WTC11 (cell line): ENCODE results near the gene CCR6. TPM values are rescaled to one million over a fixed set of nuclear protein-coding genes. Genes with fewer than 3 reads are reported as not detected.

Experiments used
- ATAC-seq: fragments of 200-7000 bp; cut with Tn5 transposase; 2 replicates; pipeline ENCODE4 v1.10.0; 2021; ENCODE audit warnings: mild to moderate bottlenecking, moderate library complexity
- CTCF ChIA-PET: fragments of 300-600 bp; sonication (Branson Sonifier 250); formaldehyde crosslinking; loops from one replicate; lab custom pipeline; 2021; ENCODE audit warnings: antibody characterized with exemption; lab: Charles Lee
- POLR2A ChIA-PET: fragments of 350-600 bp; sonication (Branson Sonifier 250); formaldehyde crosslinking; loops from one replicate; lab custom pipeline; 2021; ENCODE audit warnings: antibody characterized with exemption; lab: Charles Lee
- DNase-seq: peaks from one replicate; pipeline ENCODE4 v3.0.0; 2021; ENCODE audit warnings: low spot score
- H3K27ac Mint-ChIP-seq: 2 replicates; pipeline ENCODE4 v1.8.0; 2021; ENCODE audit warnings: mixed read lengths
- H3K27me3 Mint-ChIP-seq: 2 replicates; pipeline ENCODE4 v1.8.0; 2021; ENCODE audit warnings: low read depth, mild to moderate bottlenecking, moderate library complexity, mixed read lengths
- H3K36me3 Mint-ChIP-seq: 2 replicates; pipeline ENCODE4 v1.8.0; 2021; ENCODE audit warnings: mixed read lengths
- H3K4me1 Mint-ChIP-seq: 2 replicates; pipeline ENCODE4 v1.8.0; 2022; ENCODE audit warnings: mixed read lengths
- H3K4me3 Mint-ChIP-seq: 2 replicates; pipeline ENCODE4 v1.8.0; 2021; ENCODE audit warnings: mild to moderate bottlenecking, moderate library complexity, mixed read lengths
- H3K9me3 Mint-ChIP-seq: 2 replicates; pipeline ENCODE4 v1.8.0; 2021; ENCODE audit warnings: mixed read lengths
- ATF1 ChIP-seq: sonication (generic); formaldehyde crosslinking; IDR thresholded peaks from 2 replicates; pipeline ENCODE4 v1.8.1; 2023; ENCODE audit warnings: mild to moderate bottlenecking, moderate library complexity, missing genetic modification reagents
- CREM ChIP-seq: sonication (generic); formaldehyde crosslinking; IDR thresholded peaks from 2 replicates; pipeline ENCODE4 v1.8.1; 2022; ENCODE audit warnings: mild to moderate bottlenecking, missing genetic modification reagents, moderate library complexity
- E2F4 ChIP-seq: sonication (generic); formaldehyde crosslinking; IDR thresholded peaks from 2 replicates; pipeline ENCODE4 v1.8.1; 2022; ENCODE audit warnings: low read depth, mild to moderate bottlenecking, moderate library complexity, missing genetic modification reagents, borderline replicate concordance
- ERG ChIP-seq: fragments of 250-450 bp; sonication (Bioruptor Pico); IDR thresholded peaks from 2 replicates; pipeline ENCODE4 v1.8.0; 2021; ENCODE audit warnings: mild to moderate bottlenecking
- GABPB1 ChIP-seq: sonication (generic); formaldehyde crosslinking; IDR thresholded peaks from 2 replicates; pipeline ENCODE4 v1.8.1; 2023; ENCODE audit warnings: mild to moderate bottlenecking, missing genetic modification reagents
- NR1H2 ChIP-seq: sonication (generic); formaldehyde crosslinking; IDR thresholded peaks from 2 replicates; pipeline ENCODE4 v1.9.0; 2021; ENCODE audit warnings: mild to moderate bottlenecking, moderate library complexity, missing genetic modification reagents
- PRRX2 ChIP-seq: fragments of 250-450 bp; sonication (Bioruptor Pico); IDR thresholded peaks from 2 replicates; pipeline ENCODE4 v1.8.0; 2021; ENCODE audit warnings: mild to moderate bottlenecking
- SMAD3 ChIP-seq: sonication (generic); formaldehyde crosslinking; IDR thresholded peaks from 2 replicates; pipeline ENCODE4 v1.8.0; 2022; ENCODE audit warnings: missing genetic modification reagents, mild to moderate bottlenecking, borderline replicate concordance
- TEAD1 ChIP-seq: sonication (generic); formaldehyde crosslinking; IDR thresholded peaks from 2 replicates; pipeline ENCODE4 v1.8.0; 2022; ENCODE audit warnings: mild to moderate bottlenecking, missing genetic modification reagents
- TEAD4 ChIP-seq: sonication (generic); formaldehyde crosslinking; IDR thresholded peaks from 2 replicates; pipeline ENCODE4 v1.8.0; 2022; ENCODE audit warnings: mild to moderate bottlenecking, missing genetic modification reagents
- ZNF263 ChIP-seq: sonication (generic); formaldehyde crosslinking; IDR thresholded peaks from 2 replicates; pipeline ENCODE4 v1.8.1; 2022; ENCODE audit warnings: low read depth, mild to moderate bottlenecking, moderate library complexity, missing genetic modification reagents
- ZNF423 ChIP-seq: fragments of 250-450 bp; sonication (Bioruptor Pico); IDR thresholded peaks from 2 replicates; pipeline ENCODE4 v2.1.2; 2022; ENCODE audit warnings: mild to moderate bottlenecking, moderate library complexity
- total RNA-seq: library from RNA; stranded (reverse); gene quantifications from 3 replicates; pipeline ENCODE4 v1.2.3, GENCODE V29; 2021
- TF ChIP-seq, protein P1 (sequence below): sonication (generic); formaldehyde crosslinking; IDR thresholded peaks from 2 replicates; pipeline ENCODE4 v1.8.1; 2023; ENCODE audit warnings: mild to moderate bottlenecking, missing genetic modification reagents, borderline replicate concordance
- TF ChIP-seq, protein P2 (sequence below): sonication (generic); formaldehyde crosslinking; IDR thresholded peaks from 2 replicates; pipeline ENCODE4 v1.8.0; 2023; ENCODE audit warnings: mild to moderate bottlenecking, missing genetic modification reagents

The CCR6 gene
- total RNA-seq, 1 experiment from 2014 or later, result not detected

DNA sequence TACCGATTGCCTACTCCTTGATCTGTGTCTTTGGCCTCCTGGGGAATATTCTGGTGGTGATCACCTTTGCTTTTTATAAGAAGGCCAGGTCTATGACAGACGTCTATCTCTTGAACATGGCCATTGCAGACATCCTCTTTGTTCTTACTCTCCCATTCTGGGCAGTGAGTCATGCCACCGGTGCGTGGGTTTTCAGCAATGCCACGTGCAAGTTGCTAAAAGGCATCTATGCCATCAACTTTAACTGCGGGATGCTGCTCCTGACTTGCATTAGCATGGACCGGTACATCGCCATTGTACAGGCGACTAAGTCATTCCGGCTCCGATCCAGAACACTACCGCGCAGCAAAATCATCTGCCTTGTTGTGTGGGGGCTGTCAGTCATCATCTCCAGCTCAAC, 13.5 kb downstream of the CCR6 start (continued):
- TF ChIP-seq GABPB1, result no peak
- TF ChIP-seq NR1H2 (CRISPR knock-in tag), result no peak
- no peak for TF ChIP-seq TEAD4 (CRISPR knock-in tag)
- TF ChIP-seq PRRX2, result no peak

DNA sequence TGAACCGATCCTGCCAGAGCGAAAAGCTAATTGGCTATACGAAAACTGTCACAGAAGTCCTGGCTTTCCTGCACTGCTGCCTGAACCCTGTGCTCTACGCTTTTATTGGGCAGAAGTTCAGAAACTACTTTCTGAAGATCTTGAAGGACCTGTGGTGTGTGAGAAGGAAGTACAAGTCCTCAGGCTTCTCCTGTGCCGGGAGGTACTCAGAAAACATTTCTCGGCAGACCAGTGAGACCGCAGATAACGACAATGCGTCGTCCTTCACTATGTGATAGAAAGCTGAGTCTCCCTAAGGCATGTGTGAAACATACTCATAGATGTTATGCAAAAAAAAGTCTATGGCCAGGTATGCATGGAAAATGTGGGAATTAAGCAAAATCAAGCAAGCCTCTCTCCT, 14.2 kb downstream of the CCR6 start:
- no peaks in the 10 kb centered on the region for H3K9me3 Mint-ChIP-seq
- ATAC-seq, result no peak
- CTCF ChIA-PET, result interaction anchor here (1.1 kb wide), 1 partner anchor 361 kb away, joined by 3 read pairs; no protein-coding TSS in a partner anchor
- TF ChIP-seq ZNF263 (CRISPR knock-in tag), result no peak
- no peak for TF ChIP-seq SMAD3 (CRISPR knock-in tag)
- no peak for TF ChIP-seq ERG
- no peak overlapping the region for H3K4me3 Mint-ChIP-seq
- H3K4me1 Mint-ChIP-seq, result peaks cover 28% of the 10 kb centered on the region
- no peak for DNase-seq
- peaks cover 3% of the 10 kb centered on the region; the same call in 1 of the 2 replicates for H3K27me3 Mint-ChIP-seq
- no peaks in the 10 kb centered on the region for H3K36me3 Mint-ChIP-seq
- H3K27ac Mint-ChIP-seq, result no peak overlapping the region
- POLR2A ChIA-PET, result no interaction called here

- ChIA-PET CTCF (interaction anchor here (1.1 kb wide), 1 partner anchor 362 kb away, joined by 3 read pairs; no protein-coding TSS in a partner anchor), POLR2A (no interaction called here)
- TF ChIP-seq TEAD1 (no peak), CREM (CRISPR knock-in tag) (no peak), ZNF423 (CRISPR knock-in tag) (no peak), E2F4 (CRISPR knock-in tag) (no peak), ATF1 (CRISPR knock-in tag) (no peak)
- TF ChIP-seq, protein P1, sequence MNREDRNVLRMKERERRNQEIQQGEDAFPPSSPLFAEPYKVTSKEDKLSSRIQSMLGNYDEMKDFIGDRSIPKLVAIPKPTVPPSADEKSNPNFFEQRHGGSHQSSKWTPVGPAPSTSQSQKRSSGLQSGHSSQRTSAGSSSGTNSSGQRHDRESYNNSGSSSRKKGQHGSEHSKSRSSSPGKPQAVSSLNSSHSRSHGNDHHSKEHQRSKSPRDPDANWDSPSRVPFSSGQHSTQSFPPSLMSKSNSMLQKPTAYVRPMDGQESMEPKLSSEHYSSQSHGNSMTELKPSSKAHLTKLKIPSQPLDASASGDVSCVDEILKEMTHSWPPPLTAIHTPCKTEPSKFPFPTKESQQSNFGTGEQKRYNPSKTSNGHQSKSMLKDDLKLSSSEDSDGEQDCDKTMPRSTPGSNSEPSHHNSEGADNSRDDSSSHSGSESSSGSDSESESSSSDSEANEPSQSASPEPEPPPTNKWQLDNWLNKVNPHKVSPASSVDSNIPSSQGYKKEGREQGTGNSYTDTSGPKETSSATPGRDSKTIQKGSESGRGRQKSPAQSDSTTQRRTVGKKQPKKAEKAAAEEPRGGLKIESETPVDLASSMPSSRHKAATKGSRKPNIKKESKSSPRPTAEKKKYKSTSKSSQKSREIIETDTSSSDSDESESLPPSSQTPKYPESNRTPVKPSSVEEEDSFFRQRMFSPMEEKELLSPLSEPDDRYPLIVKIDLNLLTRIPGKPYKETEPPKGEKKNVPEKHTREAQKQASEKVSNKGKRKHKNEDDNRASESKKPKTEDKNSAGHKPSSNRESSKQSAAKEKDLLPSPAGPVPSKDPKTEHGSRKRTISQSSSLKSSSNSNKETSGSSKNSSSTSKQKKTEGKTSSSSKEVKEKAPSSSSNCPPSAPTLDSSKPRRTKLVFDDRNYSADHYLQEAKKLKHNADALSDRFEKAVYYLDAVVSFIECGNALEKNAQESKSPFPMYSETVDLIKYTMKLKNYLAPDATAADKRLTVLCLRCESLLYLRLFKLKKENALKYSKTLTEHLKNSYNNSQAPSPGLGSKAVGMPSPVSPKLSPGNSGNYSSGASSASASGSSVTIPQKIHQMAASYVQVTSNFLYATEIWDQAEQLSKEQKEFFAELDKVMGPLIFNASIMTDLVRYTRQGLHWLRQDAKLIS (CRISPR knock-in tag), result no peak
- TF ChIP-seq, protein P2, sequence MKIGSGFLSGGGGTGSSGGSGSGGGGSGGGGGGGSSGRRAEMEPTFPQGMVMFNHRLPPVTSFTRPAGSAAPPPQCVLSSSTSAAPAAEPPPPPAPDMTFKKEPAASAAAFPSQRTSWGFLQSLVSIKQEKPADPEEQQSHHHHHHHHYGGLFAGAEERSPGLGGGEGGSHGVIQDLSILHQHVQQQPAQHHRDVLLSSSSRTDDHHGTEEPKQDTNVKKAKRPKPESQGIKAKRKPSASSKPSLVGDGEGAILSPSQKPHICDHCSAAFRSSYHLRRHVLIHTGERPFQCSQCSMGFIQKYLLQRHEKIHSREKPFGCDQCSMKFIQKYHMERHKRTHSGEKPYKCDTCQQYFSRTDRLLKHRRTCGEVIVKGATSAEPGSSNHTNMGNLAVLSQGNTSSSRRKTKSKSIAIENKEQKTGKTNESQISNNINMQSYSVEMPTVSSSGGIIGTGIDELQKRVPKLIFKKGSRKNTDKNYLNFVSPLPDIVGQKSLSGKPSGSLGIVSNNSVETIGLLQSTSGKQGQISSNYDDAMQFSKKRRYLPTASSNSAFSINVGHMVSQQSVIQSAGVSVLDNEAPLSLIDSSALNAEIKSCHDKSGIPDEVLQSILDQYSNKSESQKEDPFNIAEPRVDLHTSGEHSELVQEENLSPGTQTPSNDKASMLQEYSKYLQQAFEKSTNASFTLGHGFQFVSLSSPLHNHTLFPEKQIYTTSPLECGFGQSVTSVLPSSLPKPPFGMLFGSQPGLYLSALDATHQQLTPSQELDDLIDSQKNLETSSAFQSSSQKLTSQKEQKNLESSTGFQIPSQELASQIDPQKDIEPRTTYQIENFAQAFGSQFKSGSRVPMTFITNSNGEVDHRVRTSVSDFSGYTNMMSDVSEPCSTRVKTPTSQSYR (CRISPR knock-in tag), result no peak
- H3K27me3 Mint-ChIP-seq, result peaks cover 3% of the 10 kb centered on the region; the same call in 1 of the 2 replicates
- H3K27ac Mint-ChIP-seq, result no peak overlapping the region
- H3K4me3 Mint-ChIP-seq, result no peak overlapping the region
- H3K4me1 Mint-ChIP-seq, result peaks cover 31% of the 10 kb centered on the region
- H3K36me3 Mint-ChIP-seq, result no peaks in the 10 kb centered on the region
- ATAC-seq (no peak), DNase-seq (no peak)
- H3K9me3 Mint-ChIP-seq, result no peaks in the 10 kb centered on the region
Observed at GRCh38 chr6:167137881-167138280, 15.0 kb downstream of the CCR6 start.
